Measurements from ENCODE around the gene SLC35F5.

GRCh38 chr2:113797237-113797636 lies 40.8 kb upstream of the SLC35F5 start:
- no peak for TF ChIP-seq REST (IDR thresholded peaks at IDR 0.05; ENCODE audit: insufficient read depth in 1 of 2, low read depth in 2 of 2, low read length in 2 of 2)
- no peak for TF ChIP-seq TAF1 (IDR thresholded peaks at IDR 0.05; ENCODE audit: borderline replicate concordance, insufficient read depth, low read length)
- TF ChIP-seq POLR2AphosphoS5 (IDR thresholded peaks at IDR 0.05; ENCODE audit: low read depth, low read length): no peak
- no peak for TF ChIP-seq SIN3A (IDR thresholded peaks at IDR 0.05; ENCODE audit: borderline replicate concordance, insufficient read depth, low read length)
- no peak for TF ChIP-seq FOXP2 (optimal IDR thresholded peaks at IDR 0.05; ENCODE audit: borderline replicate concordance, extremely low read depth, extremely low read length, insufficient read depth)

All from PFSK-1 (cell line).